Measurements from ENCODE around the gene MYLK.

The MYLK gene

DNA sequence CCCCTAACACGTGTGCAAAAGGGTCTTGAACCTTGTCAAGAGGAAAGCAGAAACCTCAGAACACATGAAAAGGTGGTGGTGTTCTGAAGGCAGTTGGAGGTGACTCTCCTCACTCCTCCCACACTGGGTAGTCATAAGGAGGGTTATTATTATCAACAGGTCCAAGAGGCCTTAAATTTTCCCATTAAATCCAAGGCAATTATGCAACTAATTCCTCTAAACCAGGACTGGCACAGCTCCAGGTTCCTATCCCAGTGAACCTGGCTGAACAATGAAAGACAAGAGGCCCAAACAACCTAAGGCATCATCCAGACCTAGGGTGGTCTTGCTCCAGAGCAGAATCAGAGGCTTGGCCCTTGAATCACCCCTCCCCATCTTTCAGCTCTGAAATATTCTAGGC, 15.0 kb downstream of the MYLK start:
- H3K27ac ChIP-seq, result no peak overlapping the region
- H3K27me3 ChIP-seq (ENCODE audit: insufficient read depth, low read depth), result no peaks in the 10 kb centered on the region
- no peaks in the 10 kb centered on the region for H3K36me3 ChIP-seq (ENCODE audit: insufficient read depth)
- no peak overlapping the region for H3K9ac ChIP-seq
- TF ChIP-seq, protein P1, sequence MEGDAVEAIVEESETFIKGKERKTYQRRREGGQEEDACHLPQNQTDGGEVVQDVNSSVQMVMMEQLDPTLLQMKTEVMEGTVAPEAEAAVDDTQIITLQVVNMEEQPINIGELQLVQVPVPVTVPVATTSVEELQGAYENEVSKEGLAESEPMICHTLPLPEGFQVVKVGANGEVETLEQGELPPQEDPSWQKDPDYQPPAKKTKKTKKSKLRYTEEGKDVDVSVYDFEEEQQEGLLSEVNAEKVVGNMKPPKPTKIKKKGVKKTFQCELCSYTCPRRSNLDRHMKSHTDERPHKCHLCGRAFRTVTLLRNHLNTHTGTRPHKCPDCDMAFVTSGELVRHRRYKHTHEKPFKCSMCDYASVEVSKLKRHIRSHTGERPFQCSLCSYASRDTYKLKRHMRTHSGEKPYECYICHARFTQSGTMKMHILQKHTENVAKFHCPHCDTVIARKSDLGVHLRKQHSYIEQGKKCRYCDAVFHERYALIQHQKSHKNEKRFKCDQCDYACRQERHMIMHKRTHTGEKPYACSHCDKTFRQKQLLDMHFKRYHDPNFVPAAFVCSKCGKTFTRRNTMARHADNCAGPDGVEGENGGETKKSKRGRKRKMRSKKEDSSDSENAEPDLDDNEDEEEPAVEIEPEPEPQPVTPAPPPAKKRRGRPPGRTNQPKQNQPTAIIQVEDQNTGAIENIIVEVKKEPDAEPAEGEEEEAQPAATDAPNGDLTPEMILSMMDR (conservative IDR thresholded peaks at IDR 0.05; ENCODE audit: low read depth, low read length), result no peak
- H2AFZ ChIP-seq (ENCODE audit: low read depth), result no peak overlapping the region
- no peaks in the 10 kb centered on the region for H4K20me1 ChIP-seq (ENCODE audit: insufficient read depth)
- H3K4me1 ChIP-seq (ENCODE audit: low read depth, poor library complexity, severe bottlenecking), result peaks cover 14% of the 10 kb centered on the region
- H3K79me2 ChIP-seq (ENCODE audit: insufficient read depth, low read depth), result no peaks in the 10 kb centered on the region
- no peak overlapping the region for H3K4me3 ChIP-seq (IDR thresholded peaks at IDR 0.05; ENCODE audit: insufficient read depth, low read depth, low read length)
- no peak overlapping the region for H3K4me2 ChIP-seq

DNA sequence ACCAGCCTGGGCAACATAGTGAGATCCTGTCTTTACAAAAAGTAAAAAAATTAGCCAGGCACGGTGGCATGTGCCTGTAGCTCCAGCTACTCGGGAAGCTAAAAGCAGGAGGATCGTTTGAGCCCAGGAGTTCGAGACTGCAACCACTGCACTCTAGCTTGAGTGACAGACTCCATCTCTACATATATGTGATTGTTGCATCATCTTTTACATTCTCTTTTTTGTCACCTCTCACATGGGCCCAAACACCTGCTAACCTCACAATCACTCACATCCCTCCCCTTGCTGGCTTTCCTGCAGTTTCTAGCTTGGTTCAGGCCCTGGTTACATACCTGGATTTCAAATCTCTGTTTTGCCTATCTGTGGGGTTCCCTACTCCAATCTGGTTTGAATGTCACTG, 19.4 kb downstream of the MYLK start:
- Histone ChIP-seq H3K27ac (no peak overlapping the region), H3K36me3 (ENCODE audit: insufficient read depth) (no peaks in the 10 kb centered on the region), H3K27me3 (ENCODE audit: insufficient read depth, low read depth) (no peaks in the 10 kb centered on the region), H2AFZ (ENCODE audit: low read depth) (no peak overlapping the region), H3K9ac (no peak overlapping the region), H3K4me1 (ENCODE audit: low read depth, poor library complexity, severe bottlenecking) (no peaks in the 10 kb centered on the region), H3K79me2 (ENCODE audit: insufficient read depth, low read depth) (no peaks in the 10 kb centered on the region), H3K4me2 (no peak overlapping the region), H3K4me3 (IDR thresholded peaks at IDR 0.05; ENCODE audit: insufficient read depth, low read depth, low read length) (no peak overlapping the region), H4K20me1 (ENCODE audit: insufficient read depth) (no peaks in the 10 kb centered on the region)
- TF ChIP-seq, protein P1 (conservative IDR thresholded peaks at IDR 0.05; ENCODE audit: low read depth, low read length), result no peak

DNA sequence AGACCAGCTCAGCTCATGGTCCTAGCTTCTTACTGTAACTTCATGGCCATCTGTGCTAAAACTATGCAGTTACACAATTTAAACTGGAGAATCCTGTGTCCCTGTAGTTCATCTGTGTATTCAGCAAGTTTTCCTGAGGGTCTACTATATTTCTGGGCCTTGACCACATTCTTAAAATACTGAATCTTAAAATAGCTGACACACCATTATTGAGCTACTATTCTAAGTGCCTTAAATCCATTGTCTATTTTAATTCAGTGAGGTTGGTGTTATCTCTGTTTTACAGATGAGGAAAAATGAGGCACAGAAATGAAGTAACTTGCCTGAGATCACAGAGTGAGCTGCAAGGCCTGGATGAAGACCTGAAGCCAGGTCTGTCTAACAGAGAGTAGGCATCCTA, 22.0 kb downstream of the MYLK start:
- Histone ChIP-seq H3K4me3 (IDR thresholded peaks at IDR 0.05; ENCODE audit: insufficient read depth, low read depth, low read length) (no peak overlapping the region), H3K79me2 (ENCODE audit: insufficient read depth, low read depth) (no peaks in the 10 kb centered on the region), H3K36me3 (ENCODE audit: insufficient read depth) (no peaks in the 10 kb centered on the region), H2AFZ (ENCODE audit: low read depth) (no peak overlapping the region), H3K4me2 (no peak overlapping the region), H3K4me1 (ENCODE audit: low read depth, poor library complexity, severe bottlenecking) (no peaks in the 10 kb centered on the region), H3K27ac (no peak overlapping the region), H3K9ac (no peak overlapping the region), H3K27me3 (ENCODE audit: insufficient read depth, low read depth) (no peaks in the 10 kb centered on the region), H4K20me1 (ENCODE audit: insufficient read depth) (no peaks in the 10 kb centered on the region)
- TF ChIP-seq, protein P1 (conservative IDR thresholded peaks at IDR 0.05; ENCODE audit: low read depth, low read length), result no peak

DNA sequence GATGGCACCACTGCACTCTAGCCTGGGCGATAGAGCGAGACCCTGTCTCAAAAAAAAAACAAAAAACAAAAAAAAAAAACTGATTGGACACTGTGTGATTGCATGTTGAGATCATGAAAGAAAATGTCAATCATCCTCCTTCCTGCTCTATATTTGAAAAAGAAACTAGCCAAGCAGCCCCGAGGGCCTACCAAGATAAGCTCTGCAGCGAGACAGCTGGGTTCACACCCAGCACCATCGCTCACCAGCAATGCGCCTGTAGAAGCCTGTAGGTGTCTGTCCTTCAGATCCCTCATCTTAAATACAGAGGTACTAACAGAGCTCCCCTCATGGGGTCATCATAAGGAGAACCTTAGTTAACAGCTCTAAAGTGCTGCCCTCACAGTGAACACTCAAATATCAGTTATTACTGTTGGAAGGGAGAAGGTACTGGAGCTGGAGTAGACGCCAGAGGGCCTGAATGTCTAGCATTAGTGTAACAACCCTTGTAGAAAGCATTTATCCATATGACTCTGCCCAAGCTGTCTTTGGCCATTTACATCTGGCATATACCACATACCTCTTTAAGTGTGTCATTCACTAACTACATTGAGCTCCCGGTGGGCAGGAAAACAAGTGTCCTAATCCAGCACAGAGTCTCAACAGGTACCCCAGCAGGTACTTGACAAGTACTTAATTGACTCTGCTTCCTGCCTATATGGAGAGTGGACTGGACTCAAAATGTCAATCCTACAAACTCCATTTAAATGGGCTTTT, 22.9 kb downstream of the MYLK start:
- no peak overlapping the region for H3K4me3 ChIP-seq (IDR thresholded peaks at IDR 0.05; ENCODE audit: insufficient read depth, low read depth, low read length)
- H3K4me2 ChIP-seq, result no peak overlapping the region
- TF ChIP-seq, protein P1 (conservative IDR thresholded peaks at IDR 0.05; ENCODE audit: low read depth, low read length), result no peak
- H3K27me3 ChIP-seq (ENCODE audit: insufficient read depth, low read depth), result no peaks in the 10 kb centered on the region
- H3K4me1 ChIP-seq (ENCODE audit: low read depth, poor library complexity, severe bottlenecking), result no peaks in the 10 kb centered on the region
- no peaks in the 10 kb centered on the region for H4K20me1 ChIP-seq (ENCODE audit: insufficient read depth)
- no peak overlapping the region for H2AFZ ChIP-seq (ENCODE audit: low read depth)
- H3K36me3 ChIP-seq (ENCODE audit: insufficient read depth), result no peaks in the 10 kb centered on the region
- no peak overlapping the region for H3K9ac ChIP-seq
- no peaks in the 10 kb centered on the region for H3K79me2 ChIP-seq (ENCODE audit: insufficient read depth, low read depth)
- no peak overlapping the region for H3K27ac ChIP-seq
